T-helper 1 cell treated with Interleukin-12 subunit alpha and Interleukin-12 subunit beta and Interleukin-4 antibody, amounts not matched to agents 30 μg/mL and 1 μg/mL, for 36 hours (primary cell): ENCODE data around the gene ZSCAN29.
A peak's percentile ranks its signal among the peaks of the same experiment; 100 is the strongest.

Experiments used
- H3K27ac Mint-ChIP-seq: one replicate; pipeline ENCODE4 v1.8.0; 2021; ENCODE audit warnings: mild to moderate bottlenecking, mixed read lengths
- H3K27me3 Mint-ChIP-seq: one replicate; pipeline ENCODE4 v1.8.0; 2021; ENCODE audit warnings: low read depth, mixed read lengths
- H3K36me3 Mint-ChIP-seq: one replicate; pipeline ENCODE4 v1.8.0; 2021; ENCODE audit warnings: low read depth, mixed read lengths
- H3K4me1 Mint-ChIP-seq: one replicate; pipeline ENCODE4 v1.8.0; 2021; ENCODE audit warnings: low read depth, mixed read lengths
- H3K4me3 Mint-ChIP-seq: one replicate; pipeline ENCODE4 v1.8.0; 2021; ENCODE audit warnings: mild to moderate bottlenecking, moderate library complexity, mixed read lengths
- H3K9me3 Mint-ChIP-seq: one replicate; pipeline ENCODE4 v1.8.0; 2021; ENCODE audit warnings: mixed read lengths

ZSCAN29 gene

GRCh38 chr15:43378601-43379000, 7.8 kb upstream of the ZSCAN29 start:
- H3K27ac Mint-ChIP-seq, result no peak overlapping the region

DNA sequence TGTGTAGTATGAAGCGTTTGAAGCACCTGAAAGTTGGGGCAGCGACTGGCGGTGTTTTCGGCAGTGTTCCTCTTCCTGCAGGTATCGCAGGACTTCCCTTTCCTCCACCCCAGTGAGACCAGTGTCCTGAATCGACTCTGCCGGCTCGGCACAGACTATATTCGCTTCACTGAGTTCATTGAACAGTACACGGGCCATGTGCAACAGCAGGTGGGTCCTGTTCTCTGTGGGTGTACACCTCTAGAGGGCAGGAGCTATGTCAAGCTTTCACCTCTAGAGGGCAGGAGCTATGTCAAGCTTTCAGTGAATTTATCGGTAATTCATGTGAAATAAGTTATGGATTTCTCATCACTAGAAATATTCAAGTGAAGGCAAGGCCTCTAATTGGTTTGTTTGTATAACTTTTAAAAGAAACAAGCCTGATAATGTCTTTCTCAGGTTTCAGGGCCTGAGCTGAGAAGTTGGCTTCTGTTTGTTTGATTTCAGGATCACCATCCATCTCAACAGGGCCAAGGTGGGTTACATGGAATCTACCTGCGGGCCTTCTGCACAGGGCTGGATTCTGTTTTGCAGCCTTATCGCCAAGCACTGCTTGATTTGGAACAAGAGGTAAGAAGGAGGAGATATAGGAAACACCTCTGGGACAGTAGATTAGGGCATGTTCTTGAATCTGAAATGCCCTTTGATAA, 5.3 kb upstream of the ZSCAN29 start:
- Mint-ChIP-seq H3K9me3 (no peaks in the 10 kb centered on the region), H3K27me3 (no peaks in the 10 kb centered on the region), H3K4me1 (peaks cover 21% of the 10 kb centered on the region), H3K27ac (no peak overlapping the region), H3K36me3 (peaks cover 24% of the 10 kb centered on the region), H3K4me3 (no peak overlapping the region)

More at GRCh38 chr15:43378601-43379000, 7.8 kb upstream of the ZSCAN29 start:
- H3K27me3 Mint-ChIP-seq, result no peaks in the 10 kb centered on the region
- H3K36me3 Mint-ChIP-seq, result peaks cover 29% of the 10 kb centered on the region
- H3K9me3 Mint-ChIP-seq, result no peaks in the 10 kb centered on the region
- H3K4me1 Mint-ChIP-seq, result peaks cover 5% of the 10 kb centered on the region
- H3K4me3 Mint-ChIP-seq, result no peak overlapping the region

- Mint-ChIP-seq H3K4me3 (peak overlapping the region; percentile 91), H3K9me3 (peaks cover 38% of the 10 kb centered on the region), H3K27ac (peak overlapping the region; percentile 74), H3K4me1 (peaks cover 49% of the 10 kb centered on the region), H3K27me3 (no peaks in the 10 kb centered on the region), H3K36me3 (peaks cover 51% of the 10 kb centered on the region)
Observed at GRCh38 chr15:43370310-43370974, 401 bp downstream of the ZSCAN29 start.

GRCh38 chr15:43361313-43361903, 9.4 kb downstream of the ZSCAN29 start:
- no peak overlapping the region for H3K4me3 Mint-ChIP-seq
- H3K27me3 Mint-ChIP-seq, result no peaks in the 10 kb centered on the region
- H3K9me3 Mint-ChIP-seq, result peaks cover 70% of the 10 kb centered on the region
- no peak overlapping the region for H3K27ac Mint-ChIP-seq
- peaks cover 5% of the 10 kb centered on the region for H3K4me1 Mint-ChIP-seq
- H3K36me3 Mint-ChIP-seq, result peaks cover 79% of the 10 kb centered on the region

DNA sequence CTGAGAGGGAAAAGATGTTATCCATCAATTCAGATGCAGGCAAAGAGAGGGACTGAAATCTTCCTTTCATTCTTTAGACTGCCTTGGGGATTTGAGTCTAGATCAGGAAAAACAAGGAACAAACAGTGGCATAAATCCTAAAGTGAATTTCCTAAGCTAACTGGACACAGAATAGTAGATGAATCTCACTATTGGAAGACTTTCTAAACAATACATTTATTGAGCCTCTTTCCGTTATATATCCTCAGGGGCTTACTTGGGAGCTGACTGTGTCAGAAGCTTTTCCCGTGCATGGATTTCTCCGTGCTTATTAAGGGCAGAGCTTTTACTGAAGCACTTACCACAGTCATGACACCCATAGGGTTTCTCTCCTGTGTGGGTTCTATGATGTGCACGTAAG, 10.0 kb downstream of the ZSCAN29 start:
- Mint-ChIP-seq H3K9me3 (peaks cover 64% of the 10 kb centered on the region), H3K27ac (no peak overlapping the region), H3K36me3 (peaks cover 76% of the 10 kb centered on the region), H3K27me3 (no peaks in the 10 kb centered on the region), H3K4me3 (no peak overlapping the region), H3K4me1 (peaks cover 3% of the 10 kb centered on the region)

DNA sequence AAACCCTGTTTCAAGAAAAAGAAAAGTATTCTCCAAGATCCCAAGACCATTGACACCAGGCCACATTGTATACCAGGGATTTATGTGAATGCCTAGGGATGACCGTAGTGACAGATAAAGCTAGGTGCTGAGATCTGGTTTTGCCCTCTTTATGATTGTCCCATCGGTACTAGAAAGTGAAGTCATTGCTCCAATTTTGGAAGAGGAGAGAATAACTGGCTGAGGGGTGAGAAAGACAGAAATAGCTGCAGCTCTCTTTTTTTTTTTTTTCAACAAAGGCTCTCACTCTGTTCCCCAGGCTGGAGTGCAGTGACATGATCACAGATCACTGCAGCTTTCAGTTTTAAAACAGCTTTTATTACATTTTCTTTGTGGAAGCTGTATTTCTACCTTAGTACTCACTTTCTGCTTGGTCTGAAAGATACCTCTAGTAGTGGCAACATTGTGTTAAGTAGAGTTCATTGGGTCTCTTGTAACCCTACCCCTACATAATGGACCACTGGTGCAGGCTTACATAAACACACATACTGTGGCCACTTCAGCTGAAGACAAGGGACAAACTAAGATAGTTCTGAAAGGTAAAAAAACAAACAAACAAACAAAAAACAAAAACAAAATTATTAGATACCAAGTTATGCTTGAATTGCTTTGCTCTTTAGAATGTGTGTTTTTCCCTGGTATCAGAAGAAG, 18.0 kb downstream of the ZSCAN29 start:
- peaks cover under 1% of the 10 kb centered on the region for H3K9me3 Mint-ChIP-seq
- H3K4me1 Mint-ChIP-seq, result peaks cover 2% of the 10 kb centered on the region
- H3K36me3 Mint-ChIP-seq, result peaks cover 30% of the 10 kb centered on the region
- H3K4me3 Mint-ChIP-seq, result no peak overlapping the region
- H3K27me3 Mint-ChIP-seq, result no peaks in the 10 kb centered on the region
- H3K27ac Mint-ChIP-seq, result no peak overlapping the region

GRCh38 chr15:43347114-43347513, 23.7 kb downstream of the ZSCAN29 start:
- H3K4me3 Mint-ChIP-seq, result no peak overlapping the region
- H3K27ac Mint-ChIP-seq, result no peak overlapping the region
- peaks cover 22% of the 10 kb centered on the region for H3K36me3 Mint-ChIP-seq
- no peaks in the 10 kb centered on the region for H3K9me3 Mint-ChIP-seq
- H3K27me3 Mint-ChIP-seq, result no peaks in the 10 kb centered on the region
- H3K4me1 Mint-ChIP-seq, result no peaks in the 10 kb centered on the region

GRCh38 chr15:43346305-43346704, 24.5 kb downstream of the ZSCAN29 start:
- no peaks in the 10 kb centered on the region for H3K4me1 Mint-ChIP-seq
- no peak overlapping the region for H3K27ac Mint-ChIP-seq
- H3K27me3 Mint-ChIP-seq, result no peaks in the 10 kb centered on the region
- H3K9me3 Mint-ChIP-seq, result no peaks in the 10 kb centered on the region
- peaks cover 16% of the 10 kb centered on the region for H3K36me3 Mint-ChIP-seq
- H3K4me3 Mint-ChIP-seq, result no peak overlapping the region

GRCh38 chr15:43330780-43331087, 40.1 kb downstream of the ZSCAN29 start:
- Mint-ChIP-seq H3K36me3 (peaks cover 31% of the 10 kb centered on the region), H3K27me3 (no peaks in the 10 kb centered on the region), H3K4me1 (peaks cover 24% of the 10 kb centered on the region), H3K9me3 (no peaks in the 10 kb centered on the region), H3K27ac (peak overlapping the region; percentile 97), H3K4me3 (peak overlapping the region; percentile 89)

GRCh38 chr15:43329960-43330779, 40.7 kb downstream of the ZSCAN29 start, which contains the start of gene LCMT2:
LCMT2 (minus strand) TSS chr15:43330573; CDS start chr15:43330489, 84 bp downstream.
- H3K36me3 Mint-ChIP-seq, result peaks cover 28% of the 10 kb centered on the region
- H3K27ac Mint-ChIP-seq, result peak within 1 kb of the TSS; percentile 97
- no peaks in the 10 kb centered on the region for H3K9me3 Mint-ChIP-seq
- peaks cover 24% of the 10 kb centered on the region for H3K4me1 Mint-ChIP-seq
- H3K27me3 Mint-ChIP-seq, result no peaks in the 10 kb centered on the region
- H3K4me3 Mint-ChIP-seq, result peak within 1 kb of the TSS; percentile 89

DNA sequence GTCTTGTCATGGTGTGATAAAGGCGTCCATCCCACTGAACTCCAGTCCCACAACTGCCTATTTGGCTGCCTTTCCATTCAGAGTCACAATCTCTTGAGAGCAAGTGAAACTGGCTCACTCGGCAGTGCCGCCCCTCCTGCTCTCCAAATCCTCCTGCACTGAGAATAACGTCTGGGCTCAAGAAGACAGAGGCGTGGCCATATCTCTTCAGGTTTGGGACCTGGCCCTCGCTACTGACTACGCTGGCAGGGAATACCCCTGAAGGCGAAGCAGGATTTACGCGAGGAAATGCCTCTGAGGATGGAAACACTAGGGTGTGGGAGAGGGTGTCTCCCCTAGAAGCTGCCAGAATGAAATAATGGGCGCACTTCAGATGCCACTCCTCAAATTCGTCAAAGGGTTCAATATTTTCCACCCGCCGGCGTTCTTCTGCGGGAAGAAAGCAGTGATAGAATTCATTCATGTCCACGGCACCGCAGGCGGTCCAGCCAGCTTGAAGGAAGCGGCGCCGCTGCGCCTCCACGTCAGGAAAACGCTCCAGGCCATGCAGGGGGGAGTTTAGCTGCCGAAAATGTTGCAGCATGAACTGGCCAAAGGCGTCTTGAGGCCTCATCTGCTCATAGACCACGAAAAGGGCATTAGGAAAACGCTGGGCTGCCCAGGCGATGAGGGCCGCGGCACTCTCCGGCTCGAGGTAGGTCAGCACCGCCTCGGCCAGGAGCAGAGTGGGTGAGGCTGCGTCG, 41.5 kb downstream of the ZSCAN29 start:
- Mint-ChIP-seq H3K4me1 (peaks cover 24% of the 10 kb centered on the region), H3K4me3 (peak overlapping the region; percentile 89), H3K36me3 (peaks cover 26% of the 10 kb centered on the region), H3K9me3 (no peaks in the 10 kb centered on the region), H3K27ac (peak overlapping the region; percentile 97), H3K27me3 (no peaks in the 10 kb centered on the region)

- Mint-ChIP-seq H3K4me3 (no peak overlapping the region), H3K27me3 (peaks cover 10% of the 10 kb centered on the region), H3K9me3 (no peaks in the 10 kb centered on the region), H3K36me3 (peaks cover 13% of the 10 kb centered on the region), H3K4me1 (peaks cover 12% of the 10 kb centered on the region), H3K27ac (no peak overlapping the region)
Observed at GRCh38 chr15:43325039-43325684, 45.7 kb downstream of the ZSCAN29 start.
